ENCODE results near the gene CENPF.
A peak's percentile ranks its signal among the peaks of the same experiment; 100 is the strongest.

CENPF gene, protein sequence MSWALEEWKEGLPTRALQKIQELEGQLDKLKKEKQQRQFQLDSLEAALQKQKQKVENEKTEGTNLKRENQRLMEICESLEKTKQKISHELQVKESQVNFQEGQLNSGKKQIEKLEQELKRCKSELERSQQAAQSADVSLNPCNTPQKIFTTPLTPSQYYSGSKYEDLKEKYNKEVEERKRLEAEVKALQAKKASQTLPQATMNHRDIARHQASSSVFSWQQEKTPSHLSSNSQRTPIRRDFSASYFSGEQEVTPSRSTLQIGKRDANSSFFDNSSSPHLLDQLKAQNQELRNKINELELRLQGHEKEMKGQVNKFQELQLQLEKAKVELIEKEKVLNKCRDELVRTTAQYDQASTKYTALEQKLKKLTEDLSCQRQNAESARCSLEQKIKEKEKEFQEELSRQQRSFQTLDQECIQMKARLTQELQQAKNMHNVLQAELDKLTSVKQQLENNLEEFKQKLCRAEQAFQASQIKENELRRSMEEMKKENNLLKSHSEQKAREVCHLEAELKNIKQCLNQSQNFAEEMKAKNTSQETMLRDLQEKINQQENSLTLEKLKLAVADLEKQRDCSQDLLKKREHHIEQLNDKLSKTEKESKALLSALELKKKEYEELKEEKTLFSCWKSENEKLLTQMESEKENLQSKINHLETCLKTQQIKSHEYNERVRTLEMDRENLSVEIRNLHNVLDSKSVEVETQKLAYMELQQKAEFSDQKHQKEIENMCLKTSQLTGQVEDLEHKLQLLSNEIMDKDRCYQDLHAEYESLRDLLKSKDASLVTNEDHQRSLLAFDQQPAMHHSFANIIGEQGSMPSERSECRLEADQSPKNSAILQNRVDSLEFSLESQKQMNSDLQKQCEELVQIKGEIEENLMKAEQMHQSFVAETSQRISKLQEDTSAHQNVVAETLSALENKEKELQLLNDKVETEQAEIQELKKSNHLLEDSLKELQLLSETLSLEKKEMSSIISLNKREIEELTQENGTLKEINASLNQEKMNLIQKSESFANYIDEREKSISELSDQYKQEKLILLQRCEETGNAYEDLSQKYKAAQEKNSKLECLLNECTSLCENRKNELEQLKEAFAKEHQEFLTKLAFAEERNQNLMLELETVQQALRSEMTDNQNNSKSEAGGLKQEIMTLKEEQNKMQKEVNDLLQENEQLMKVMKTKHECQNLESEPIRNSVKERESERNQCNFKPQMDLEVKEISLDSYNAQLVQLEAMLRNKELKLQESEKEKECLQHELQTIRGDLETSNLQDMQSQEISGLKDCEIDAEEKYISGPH (N-terminal part only)

DNA sequence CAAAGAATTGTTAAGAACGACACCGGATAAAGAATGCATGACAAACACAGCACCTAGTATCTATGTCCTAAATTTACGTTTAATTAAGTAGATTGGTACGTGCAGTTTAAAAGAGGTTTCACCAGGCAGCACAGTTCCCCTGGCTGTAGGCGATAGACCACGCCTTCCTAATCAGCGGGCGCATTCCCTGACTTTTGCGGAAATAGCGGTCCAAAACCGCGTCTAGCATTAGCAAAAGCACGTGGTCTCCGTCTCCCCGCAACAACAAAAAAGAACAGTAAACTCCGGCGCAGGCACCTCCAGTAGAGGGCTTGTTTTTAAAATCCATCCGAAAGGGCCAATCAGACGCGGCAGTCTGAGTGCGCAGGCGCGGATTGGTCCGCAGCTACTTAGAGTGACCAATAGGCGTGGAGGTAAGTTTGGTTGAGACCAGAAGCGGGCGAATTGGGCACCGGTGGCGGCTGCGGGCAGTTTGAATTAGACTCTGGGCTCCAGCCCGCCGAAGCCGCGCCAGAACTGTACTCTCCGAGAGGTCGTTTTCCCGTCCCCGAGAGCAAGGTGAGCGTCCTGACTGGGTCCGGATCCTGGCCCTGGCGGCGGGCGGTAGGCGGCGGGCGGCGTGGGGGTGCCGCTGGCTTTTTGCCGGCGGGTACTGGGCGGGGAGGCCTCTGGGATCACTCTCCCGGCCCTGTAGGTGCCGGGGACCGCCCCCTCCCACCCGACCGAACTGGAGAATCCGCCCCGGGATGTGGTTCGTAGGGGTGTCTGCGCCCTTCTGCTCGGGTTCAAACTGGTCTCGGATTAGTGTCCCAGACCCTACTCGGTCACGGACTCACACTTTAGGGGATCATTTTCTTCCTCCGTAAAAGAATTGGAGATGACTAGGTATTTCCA lies at the start of gene CENPF:
CENPF (plus strand) TSS at position 432 of the 894 bp plus-strand sequence. CDS start 10,560 bp downstream, outside the sequence.
- TF ChIP-seq, protein P1, sequence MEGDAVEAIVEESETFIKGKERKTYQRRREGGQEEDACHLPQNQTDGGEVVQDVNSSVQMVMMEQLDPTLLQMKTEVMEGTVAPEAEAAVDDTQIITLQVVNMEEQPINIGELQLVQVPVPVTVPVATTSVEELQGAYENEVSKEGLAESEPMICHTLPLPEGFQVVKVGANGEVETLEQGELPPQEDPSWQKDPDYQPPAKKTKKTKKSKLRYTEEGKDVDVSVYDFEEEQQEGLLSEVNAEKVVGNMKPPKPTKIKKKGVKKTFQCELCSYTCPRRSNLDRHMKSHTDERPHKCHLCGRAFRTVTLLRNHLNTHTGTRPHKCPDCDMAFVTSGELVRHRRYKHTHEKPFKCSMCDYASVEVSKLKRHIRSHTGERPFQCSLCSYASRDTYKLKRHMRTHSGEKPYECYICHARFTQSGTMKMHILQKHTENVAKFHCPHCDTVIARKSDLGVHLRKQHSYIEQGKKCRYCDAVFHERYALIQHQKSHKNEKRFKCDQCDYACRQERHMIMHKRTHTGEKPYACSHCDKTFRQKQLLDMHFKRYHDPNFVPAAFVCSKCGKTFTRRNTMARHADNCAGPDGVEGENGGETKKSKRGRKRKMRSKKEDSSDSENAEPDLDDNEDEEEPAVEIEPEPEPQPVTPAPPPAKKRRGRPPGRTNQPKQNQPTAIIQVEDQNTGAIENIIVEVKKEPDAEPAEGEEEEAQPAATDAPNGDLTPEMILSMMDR (conservative IDR thresholded peaks at IDR 0.05) = no peak; the same call in 1 of the 2 replicates
- TF ChIP-seq ZFX (IDR thresholded peaks at IDR 0.05) = peak; percentile 55
- peak within 1 kb of the TSS; percentile 83 for H3K27ac ChIP-seq

DNA sequence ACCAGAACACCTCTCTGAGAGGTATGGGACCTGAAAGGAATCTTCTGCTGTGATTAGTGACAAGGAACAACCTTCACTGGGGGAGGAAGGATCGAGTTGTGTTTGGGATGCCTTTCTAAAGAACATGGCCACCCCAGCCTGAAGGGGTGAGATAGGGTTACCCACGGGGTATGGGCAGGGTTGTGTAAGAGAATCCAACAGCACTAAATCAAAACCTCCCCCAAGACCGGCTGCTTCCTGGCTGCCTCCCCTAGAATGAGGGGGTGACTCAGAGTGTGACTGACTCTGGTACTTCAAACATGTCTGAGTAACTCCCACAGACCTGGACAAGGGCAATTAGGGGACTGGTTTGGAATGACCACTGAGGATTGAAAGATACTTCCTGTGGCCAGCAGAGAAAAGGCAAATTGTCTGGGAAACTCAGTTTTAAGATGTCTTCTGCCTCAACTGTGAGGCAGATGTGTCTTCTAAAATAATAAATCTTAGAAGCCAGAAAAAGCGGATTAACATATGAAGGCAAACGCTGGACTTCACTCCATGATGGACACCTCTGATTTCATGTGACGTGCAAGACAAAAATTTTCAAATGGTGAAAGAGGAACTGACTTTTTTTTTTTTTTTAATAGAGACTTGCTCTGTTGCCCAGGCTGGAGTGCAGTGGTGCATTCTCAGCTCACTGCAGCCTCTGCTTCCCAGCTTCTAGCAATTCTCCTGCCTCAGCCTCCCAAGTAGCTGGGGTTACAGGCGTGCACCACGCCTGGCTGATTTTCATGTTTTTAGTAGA lies 44.9 kb upstream of the CENPF start:
- H3K27ac ChIP-seq = no peak overlapping the region
- no peak for TF ChIP-seq ZFX (IDR thresholded peaks at IDR 0.05)
- TF ChIP-seq, protein P1 (conservative IDR thresholded peaks at IDR 0.05) = no peak

DNA sequence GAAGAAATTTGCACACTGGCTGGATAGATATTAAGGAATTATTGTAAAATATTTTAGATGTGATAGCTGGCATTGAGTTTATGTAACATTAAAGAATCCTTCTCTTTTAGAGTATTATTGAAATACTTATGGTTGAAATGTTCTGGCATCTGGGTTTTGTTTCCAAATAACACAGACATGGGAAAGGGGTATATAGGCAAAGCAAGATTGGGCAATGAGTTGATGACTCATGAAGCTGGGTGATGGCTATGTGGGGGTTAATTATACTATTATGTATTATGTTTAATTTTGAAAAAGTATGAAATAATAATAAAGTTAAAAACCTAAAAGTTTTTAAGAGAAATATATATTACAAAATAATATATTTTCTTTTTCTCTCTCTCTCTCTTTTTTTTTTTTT lies 39.1 kb upstream of the CENPF start:
- TF ChIP-seq ZFX (IDR thresholded peaks at IDR 0.05) = no peak
- TF ChIP-seq, protein P1 (conservative IDR thresholded peaks at IDR 0.05) = no peak
- no peak overlapping the region for H3K27ac ChIP-seq

DNA sequence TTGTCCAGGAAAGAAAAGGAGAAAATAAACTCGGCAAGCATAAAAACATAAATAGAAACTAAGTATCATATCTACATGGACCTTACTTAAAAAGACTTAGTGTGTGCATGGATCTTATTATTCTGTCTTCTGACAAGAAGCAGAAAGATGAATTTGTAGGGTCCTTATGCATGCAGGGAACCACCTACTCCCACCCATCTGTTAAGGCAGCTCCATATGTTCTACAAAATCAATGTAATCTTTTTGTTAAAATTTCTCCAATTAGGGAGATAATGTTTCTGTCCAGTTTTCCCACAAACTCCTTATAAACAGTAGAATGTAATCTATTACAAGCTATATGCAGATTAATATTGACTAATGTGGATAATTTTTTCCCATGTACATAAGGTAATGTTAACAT lies 37.7 kb upstream of the CENPF start:
- TF ChIP-seq ZFX (IDR thresholded peaks at IDR 0.05) = no peak
- TF ChIP-seq, protein P1 (conservative IDR thresholded peaks at IDR 0.05) = no peak
- H3K27ac ChIP-seq = no peak overlapping the region

DNA sequence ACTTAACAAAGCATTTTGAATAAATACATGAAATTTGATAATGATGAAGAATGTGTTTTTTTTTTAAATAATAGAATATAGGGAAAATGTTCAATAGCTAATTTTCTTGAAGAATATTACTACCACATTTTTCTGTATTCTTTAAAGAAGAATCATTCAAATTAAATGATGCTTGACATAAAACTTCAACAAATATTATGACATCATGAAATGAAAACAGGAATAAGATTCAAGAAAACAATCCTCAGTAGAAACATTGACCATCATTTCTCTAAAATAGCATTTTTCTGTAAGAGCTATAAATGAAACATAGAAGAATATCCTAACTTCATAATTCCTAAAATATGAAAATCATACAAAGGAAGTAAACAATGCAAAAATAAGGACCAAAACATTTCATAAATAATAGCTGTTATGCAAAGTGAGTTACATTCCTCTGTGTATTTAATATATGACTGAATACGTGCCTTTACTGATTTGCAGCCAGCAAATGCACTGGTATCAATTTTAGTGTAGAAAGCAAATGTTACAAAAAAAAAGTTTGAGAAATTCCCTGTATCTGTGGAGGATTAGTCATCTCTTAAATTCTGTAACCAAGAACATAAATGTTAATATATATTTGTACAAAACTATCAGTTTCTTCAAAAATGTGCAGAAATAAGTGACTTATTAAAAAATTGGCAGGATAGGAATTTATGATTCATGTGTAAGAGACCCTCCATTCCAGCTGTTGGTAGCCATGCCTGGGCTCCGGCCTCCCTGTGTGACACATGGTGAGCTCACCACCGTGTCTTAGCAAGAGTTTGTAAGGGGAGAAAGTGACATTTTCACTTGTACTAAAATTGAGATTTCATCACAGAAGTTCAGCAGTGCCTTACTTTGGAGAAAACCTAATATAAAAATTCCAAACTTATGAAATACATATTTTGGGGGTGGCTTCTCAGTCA lies 36.6 kb upstream of the CENPF start:
- TF ChIP-seq, protein P1 (conservative IDR thresholded peaks at IDR 0.05) = no peak
- no peak for TF ChIP-seq ZFX (IDR thresholded peaks at IDR 0.05)
- H3K27ac ChIP-seq = no peak overlapping the region

Measured in C4-2B (cell line).